Measurements from ENCODE around the gene CRYM.

Gene CRYM

DNA sequence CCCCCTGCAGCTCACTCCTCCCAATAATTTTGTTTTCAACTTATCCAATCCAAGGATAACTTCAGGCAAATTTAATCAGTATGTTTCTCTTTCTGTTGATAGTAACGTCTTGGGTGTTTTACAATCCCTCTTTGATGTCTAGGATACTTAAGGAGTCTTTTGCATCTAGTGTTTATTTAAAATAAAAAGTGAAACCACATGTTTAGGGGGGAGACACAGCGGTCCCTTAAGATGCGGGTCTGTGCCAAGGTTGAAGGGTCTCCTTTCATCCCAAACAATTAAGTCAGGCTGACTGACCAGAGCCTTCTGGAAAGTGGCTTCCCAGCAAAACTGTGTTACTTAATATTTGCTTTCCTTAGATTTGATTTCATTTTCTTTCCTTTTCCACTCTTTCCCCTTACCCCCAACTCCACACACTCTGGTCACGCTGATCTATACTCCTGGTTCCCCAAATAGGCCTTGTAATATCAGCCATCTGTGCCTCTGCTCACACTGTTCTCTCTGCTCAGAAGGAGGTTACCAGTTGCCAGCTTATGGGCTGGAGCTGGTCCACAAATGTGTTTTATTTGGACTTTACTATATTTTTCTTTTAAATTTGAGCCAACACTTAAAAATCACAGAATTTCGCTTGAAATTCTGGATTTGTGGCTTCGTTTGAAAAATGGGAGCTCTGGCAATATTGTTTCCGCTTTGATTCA, 33.4 kb downstream of the CRYM start:
- no peak for DNase-seq (ENCODE audit: low read depth)

DNA sequence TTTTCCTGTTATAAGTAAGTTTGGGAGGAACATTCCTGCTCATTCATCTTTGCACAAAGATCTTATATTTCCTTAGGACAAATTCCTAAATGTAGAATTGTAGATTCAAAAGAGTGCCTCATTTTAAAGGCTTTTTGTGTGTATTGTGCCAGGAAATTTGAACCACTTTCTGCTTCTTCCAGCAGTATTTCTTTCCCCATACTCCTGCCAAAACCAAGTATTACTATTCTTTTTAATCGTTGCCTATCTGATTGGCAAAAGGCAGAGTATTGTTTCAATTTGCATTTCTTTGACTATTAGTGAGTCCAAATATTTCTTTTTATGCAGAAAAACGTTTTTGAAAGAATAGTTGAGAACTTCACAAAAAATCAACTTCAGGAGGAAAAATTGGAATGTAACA, 35.3 kb downstream of the CRYM start:
- no peak for DNase-seq (ENCODE audit: low read depth)

DNA sequence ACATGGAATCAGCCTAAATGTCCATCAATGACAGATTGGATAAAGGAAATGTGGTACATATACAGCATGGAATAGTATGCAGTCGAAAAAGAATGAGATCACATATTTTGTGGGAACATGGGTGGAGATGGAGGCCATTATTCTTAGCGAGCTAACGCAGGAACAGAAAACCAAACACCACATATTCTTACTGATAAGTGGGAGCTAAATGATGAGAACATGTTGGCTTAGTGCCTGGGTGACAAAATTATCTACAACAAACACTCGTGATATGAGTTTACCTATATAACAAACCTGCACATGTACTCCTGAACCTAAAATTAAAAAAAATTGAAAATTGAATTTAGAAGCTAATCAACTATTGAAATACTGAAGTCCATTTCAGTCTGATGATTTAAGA, 38.4 kb downstream of the CRYM start:
- DNase-seq (ENCODE audit: low read depth), result no peak

DNA sequence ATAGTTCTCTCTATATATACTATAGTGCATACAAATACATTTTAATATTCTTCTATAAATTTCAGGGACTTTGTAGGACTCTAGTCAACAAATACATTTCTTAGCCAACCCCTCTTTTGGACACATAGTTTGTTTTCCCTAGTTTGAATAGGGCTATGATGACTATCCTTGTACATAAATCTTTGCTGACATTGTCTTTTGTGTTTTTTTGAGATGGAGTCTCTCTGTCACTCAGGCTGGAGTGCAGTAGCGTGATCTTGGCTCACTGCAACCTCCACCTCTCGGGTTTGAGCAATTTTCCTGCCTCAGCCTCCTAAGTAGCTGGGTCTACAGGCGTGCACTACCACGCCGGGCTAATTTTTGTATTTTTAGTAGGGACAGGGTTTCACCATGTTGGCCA, 41.3 kb downstream of the CRYM start:
- DNase-seq (ENCODE audit: low read depth), result no peak

DNA sequence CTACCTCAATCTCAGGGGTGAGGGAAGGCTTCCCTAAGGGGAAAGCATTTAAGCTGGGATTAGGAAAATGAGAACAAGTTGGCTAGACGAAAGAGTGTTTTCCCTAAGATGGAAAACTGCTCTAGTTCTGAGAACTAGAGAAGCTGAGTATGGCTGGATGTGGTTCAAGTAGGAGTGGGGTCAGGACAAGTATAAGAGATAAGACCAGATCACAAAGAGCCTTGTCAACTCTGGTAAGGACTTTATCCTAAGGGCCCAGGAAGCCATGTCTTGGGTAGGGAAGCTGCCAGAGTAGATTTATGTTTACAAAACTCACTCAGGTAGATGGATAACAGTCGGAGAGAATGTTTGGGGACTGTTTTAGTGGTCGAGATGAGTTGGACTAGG, 42.9 kb downstream of the CRYM start:
- DNase-seq (ENCODE audit: low read depth), result no peak

DNA sequence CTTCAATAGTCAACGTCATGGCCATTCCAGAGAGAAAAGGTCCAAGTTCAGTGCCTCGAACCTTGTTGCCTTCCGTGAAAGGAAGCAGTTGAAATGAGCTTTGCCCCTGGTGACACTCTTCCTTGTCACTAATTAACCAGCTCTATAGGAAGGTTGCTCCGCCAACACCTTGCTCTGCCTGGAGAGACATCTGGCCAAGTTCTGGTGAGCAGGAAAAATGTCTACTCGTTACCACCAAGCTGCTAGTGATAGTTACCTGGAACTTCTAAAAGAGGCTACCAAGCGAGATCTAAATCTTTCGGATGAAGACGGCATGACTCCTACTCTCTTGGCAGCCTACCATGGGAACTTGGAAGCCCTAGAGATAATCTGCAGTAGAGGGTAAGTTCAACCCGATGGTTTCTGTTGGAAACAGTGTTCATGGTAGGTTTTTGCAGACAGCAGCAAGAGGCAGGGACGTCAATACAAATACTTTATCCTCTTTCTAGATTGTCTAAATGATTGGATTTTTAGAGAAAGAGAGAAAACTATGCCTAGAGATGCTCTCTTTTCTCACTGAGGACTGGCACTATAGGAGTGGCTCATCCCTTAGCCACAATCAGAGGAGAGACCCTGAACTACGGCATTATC, 44.5 kb downstream of the CRYM start, which contains the start of gene ANKS4B:
ANKS4B (plus strand) TSS at position 179 of the 630 bp plus-strand sequence; CDS start at position 218, 39 bp downstream.
- no peak for DNase-seq (ENCODE audit: low read depth)

DNA sequence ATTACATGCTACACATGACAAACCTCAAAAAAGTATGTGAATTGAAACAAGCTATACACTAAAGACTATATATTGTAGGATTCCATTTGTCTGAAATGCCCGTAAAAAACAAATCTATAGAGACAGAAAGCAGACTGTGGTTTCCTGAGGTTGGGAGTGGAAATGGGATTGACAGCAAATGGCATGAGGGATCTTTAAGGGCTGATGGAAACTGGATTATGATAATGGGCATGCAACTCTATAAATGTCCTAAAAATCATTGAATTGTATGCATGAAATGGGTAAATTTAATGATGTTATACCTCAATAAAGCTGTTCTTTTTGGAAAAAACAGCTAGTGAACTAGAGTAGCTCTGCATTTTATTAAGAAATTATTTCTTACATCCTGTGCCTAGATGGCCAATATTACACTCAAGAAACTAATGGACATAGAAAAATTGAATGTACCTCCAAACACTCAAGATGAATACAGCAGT, 45.0 kb downstream of the CRYM start:
- DNase-seq (ENCODE audit: low read depth), result no peak

DNA sequence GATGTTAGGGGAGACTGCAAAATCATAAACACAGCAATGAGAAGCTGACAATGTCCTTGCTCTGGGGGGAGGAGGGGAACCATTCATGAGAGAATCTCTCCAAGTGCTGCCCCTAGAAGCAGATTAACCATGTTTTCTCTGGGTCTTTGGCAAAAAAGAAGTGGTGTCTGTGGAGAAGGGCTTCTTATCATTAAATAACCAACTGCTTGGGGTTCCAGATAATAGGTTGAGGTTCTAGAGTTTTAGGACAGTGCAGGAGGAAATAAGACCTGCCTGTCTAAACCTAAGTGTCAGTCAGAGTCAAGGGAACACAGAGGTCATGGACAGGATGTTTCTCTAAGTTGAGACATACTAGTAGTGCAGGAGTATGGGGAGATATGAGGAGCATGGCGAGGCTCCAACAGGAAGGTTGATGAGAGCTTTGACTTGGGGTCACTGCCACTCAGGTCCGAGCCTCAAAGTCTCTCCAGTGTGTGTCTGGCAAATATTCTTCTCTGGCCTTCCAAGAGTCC, 49.7 kb downstream of the CRYM start:
- no peak for DNase-seq (ENCODE audit: low read depth)

DNA sequence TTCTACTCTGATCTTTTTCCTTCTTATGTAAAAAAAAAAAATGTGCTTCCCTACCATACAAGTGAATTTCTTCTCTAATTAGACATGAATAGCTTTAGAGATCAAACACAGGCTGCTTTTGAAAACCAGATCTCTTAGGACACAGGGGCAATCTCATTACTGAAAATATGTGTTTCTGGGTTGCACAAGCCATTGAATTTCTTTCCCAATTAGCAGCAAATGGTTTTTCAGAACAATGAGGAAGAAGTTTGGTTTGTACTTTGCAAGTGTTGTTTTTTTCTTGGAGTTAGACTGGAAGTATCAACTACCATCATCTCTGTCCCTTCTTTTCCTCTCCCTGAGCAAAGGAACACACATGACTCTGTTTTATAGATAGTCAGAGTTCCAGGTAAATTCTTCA, 50.2 kb downstream of the CRYM start:
- no peak for DNase-seq (ENCODE audit: low read depth)

DNA sequence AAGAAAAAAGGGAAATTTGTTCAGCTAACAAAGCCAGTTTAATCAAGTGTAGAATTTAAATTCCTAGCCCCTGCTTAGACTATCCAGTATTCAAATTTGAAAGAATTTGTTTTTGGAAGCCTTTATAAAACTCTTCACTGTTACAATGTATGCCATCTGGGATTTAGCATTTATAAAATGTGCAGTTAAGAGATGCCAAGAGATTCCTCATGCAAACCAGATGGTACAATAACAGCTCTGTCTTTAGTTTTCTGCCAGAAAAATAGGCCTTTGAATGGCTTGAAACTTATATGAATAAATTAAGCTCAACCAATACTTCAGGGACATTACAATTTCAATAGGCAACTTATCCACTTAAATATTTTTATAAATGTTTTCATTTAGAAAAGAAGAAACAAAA, 51.3 kb downstream of the CRYM start:
- no peak for DNase-seq (ENCODE audit: low read depth)

DNA sequence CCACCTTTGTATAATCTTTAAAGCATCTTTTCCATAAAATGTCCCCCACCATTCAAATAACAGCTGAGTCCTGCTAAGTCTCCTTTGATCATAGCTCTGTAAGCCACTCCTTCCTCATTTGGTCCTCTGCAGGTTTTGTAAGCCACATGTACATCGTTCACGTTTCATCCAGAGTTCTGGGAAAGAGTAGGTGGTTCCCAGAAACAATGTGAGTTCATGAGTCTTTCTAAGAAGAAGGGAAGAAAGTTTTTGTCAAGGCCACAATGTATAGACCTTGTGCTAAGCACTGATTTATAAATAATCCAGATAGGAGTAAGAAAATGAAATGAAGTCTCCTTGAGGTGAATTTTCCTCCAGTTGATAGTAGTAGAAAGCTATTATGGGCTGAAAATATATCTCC, 53.3 kb downstream of the CRYM start:
- no peak for DNase-seq (ENCODE audit: low read depth)

DNA sequence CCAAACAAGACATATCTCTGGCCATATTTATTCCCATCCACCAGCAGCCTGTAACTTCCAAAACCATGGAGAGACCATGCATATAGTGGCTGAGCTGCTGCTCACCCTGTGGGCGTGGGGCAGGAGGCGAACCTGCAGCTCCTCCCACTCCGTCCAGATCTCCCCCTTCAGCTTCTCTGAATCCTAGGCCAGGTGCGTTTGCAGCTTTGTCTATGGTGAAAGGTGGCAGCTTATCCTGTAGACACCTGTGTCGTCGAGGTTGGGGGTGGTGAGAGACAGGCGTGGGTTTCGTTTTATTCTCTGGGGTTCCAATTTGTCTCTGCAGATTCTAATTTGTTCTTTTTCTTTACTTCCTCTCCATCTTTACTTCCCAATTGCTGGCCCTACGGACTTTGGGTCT, 54.3 kb downstream of the CRYM start:
- DNase-seq (ENCODE audit: low read depth), result no peak

DNA sequence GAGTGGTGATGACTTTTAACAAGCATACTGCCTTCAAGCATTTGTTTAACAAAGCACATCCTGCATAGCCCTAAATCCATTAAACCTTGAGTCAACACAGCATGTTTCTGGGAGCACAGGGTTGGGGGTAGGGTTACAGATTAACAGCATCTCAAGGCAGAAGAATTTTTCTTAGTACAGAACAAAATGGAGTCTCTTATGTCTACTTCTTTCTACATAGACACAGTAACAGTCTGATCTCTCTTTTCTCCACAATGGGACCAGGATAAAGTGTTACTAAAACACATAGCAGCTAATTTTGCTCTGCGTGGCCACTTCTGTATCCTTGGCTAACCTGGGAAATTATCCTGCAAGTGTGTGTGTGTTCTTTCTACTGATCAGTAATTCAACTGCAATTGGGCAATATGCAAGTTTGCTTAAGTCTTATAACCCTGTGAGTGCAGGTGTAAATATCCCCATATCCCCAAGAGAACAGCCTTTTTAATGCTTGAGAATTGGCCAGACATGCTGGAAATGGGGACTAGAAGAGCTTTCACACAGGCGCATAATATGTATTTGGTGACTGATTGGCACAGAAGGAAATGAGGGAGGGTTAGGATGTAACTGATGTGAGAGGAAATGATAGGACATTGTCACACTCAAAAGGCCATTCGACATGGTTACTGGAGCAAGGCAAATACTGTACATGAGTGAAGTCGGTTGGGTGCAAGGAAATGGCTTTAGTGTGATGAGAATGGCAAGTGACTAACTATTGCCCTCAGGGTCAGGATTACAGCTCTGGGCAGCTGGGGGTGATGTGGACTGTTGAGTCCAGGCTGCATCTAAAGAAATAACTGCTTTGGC, 55.4 kb downstream of the CRYM start:
- DNase-seq (ENCODE audit: low read depth), result no peak

DNA sequence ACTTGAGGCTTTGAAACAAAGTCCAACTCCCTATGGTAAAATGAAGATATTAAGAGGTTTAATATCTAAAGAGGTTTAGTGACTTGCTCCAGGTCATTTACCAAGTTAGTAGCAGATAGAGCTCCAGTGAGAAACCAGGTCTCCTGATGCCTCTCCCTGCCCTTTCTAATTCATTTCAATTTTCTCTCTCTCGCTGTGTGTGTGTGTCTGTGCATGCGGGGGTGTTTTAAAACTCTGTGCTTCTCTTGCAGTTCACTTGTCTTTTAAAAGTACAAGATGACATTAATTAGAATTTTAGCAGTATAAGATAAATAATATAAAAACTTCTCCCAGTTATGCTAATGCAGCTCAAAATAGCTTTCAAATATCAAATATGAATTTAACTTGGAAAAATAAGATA, 58.5 kb downstream of the CRYM start:
- no peak for DNase-seq (ENCODE audit: low read depth)

DNA sequence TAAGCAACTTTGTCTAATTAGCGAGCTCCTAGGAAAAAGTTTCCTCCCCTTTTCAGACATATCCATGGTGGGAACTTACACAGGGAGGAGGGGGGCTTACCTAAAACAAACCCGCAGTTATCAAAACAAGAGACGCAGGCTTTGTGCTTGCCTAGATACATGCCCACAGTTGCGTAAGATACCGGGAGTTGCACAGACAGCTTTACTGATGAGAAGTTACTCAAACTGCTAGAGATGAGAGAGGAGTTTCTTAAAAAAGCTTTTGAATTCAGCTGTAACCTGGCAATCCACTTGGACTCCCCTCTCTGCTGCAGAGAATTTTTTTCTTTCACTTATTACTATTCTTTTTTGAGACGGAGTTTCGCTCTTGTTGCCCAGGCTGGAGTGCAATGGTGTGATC, 59.9 kb downstream of the CRYM start:
- no peak for DNase-seq (ENCODE audit: low read depth)

DNA sequence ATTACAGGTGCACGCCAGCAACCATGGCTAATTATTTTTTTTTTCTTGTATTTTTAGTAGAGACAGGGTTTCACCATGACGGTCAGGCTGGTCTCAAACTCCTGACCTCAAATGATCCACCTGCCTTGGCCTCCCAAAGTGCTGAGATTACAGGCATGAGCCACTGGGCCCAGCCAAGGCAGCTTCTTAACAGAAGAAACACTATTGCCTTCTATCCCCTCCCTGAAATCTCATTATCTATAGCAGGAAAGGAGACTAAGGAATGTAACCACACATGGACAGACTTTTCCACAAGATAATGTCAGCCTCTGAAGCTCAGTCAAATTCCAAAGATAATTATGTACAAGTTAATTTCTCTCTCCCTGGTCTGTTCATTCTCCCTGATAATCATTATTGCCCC, 61.0 kb downstream of the CRYM start:
- DNase-seq (ENCODE audit: low read depth), result no peak

DNA sequence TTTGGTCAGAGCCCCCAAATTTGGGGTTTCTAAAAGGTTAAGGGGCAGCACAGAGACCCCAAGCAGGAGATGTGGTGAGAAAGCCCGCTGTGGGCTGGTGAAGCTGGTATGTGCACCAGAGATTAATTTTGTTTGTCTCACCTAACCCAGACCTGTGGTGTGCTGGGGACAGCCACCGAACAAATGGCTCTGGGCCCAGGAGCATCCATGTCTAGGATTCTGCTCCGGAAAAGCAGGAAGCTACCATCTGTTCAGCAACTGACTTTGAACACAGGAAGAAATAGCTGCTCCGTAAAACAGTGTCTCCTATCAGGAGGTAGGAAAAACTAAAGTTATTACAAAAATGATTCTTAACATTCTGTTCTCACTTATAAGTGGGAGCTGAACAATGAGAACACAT, 64.0 kb downstream of the CRYM start:
- no peak for DNase-seq (ENCODE audit: low read depth)

DNA sequence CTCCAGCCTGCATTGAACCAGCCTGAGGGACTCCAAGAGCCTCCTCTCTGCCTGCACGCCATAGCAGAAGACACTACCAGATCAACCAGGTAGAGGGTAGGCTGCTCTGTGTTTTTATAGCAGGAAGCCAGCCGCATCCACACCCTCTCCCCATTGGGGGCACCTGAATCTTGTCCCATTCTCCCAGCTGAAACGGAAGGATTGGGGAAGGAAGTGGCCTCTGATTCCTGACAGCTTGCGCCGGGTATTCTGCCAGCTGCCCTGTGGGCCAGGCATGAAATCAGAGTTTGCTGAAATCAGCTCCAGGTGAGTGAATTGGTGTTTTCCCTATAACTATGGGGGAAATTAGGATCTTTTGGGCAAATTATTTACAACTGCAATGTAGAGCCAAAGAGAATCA, 66.6 kb downstream of the CRYM start, which contains the start of gene ZP2:
ZP2 (minus strand) TSS at position 89 of the 400 bp plus-strand sequence; CDS start at position 62, 27 bp downstream.
- no peak for DNase-seq (ENCODE audit: low read depth)
